GM10248 (cell line): ENCODE measurements around the gene TCF12.

ENCODE experiments used
- CTCF ChIA-PET: fragments of 300-600 bp; sonication (Branson Sonifier 250); formaldehyde crosslinking; extraction: SDS; loops from one replicate; lab custom pipeline; 2021; ENCODE audit warnings: antibody characterized with exemption; lab: Yijun Ruan, JAX
- POLR2A ChIA-PET: fragments of 350-650 bp; sonication (Branson Sonifier 250); formaldehyde crosslinking; extraction: SDS; loops from one replicate; lab custom pipeline; 2020; ENCODE audit warnings: antibody characterized with exemption; lab: Yijun Ruan, JAX
- DNase-seq: peaks from one replicate; pipeline ENCODE4 v3.0.0; 2012; ENCODE audit errors: extremely low spot score
- TF ChIP-seq, protein P1 (sequence below): IDR thresholded peaks from 2 replicates; pipeline ENCODE4 v1.5.1; 2012; ENCODE audit warnings: mild to moderate bottlenecking, low read depth; ENCODE audit errors: extremely low read depth, missing control alignments, control extremely low read depth

Gene TCF12

DNA sequence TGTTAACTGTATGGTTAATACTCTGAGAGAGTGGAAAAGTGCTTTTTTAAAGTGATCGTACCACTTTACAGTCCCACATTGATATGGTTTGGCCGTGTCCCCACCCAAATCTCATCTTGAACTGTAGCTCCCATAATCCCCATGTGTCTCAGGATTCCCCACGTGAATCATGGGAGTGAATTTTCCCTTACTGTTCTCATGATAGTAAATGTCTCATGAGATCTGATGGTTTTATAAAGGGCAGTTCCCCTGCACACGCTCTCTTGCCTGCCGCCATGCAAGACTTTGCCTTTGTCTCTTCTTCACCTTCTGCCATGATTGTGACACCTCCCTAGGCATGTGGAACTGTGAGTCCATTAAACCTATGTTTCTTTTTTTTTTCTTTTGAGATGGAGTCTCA is 109.2 kb downstream of the TCF12 start:
- ChIA-PET POLR2A (no interaction called here), CTCF (no interaction called here)
- TF ChIP-seq, protein P1, sequence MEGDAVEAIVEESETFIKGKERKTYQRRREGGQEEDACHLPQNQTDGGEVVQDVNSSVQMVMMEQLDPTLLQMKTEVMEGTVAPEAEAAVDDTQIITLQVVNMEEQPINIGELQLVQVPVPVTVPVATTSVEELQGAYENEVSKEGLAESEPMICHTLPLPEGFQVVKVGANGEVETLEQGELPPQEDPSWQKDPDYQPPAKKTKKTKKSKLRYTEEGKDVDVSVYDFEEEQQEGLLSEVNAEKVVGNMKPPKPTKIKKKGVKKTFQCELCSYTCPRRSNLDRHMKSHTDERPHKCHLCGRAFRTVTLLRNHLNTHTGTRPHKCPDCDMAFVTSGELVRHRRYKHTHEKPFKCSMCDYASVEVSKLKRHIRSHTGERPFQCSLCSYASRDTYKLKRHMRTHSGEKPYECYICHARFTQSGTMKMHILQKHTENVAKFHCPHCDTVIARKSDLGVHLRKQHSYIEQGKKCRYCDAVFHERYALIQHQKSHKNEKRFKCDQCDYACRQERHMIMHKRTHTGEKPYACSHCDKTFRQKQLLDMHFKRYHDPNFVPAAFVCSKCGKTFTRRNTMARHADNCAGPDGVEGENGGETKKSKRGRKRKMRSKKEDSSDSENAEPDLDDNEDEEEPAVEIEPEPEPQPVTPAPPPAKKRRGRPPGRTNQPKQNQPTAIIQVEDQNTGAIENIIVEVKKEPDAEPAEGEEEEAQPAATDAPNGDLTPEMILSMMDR, result no peak
- DNase-seq, result no peak

DNA sequence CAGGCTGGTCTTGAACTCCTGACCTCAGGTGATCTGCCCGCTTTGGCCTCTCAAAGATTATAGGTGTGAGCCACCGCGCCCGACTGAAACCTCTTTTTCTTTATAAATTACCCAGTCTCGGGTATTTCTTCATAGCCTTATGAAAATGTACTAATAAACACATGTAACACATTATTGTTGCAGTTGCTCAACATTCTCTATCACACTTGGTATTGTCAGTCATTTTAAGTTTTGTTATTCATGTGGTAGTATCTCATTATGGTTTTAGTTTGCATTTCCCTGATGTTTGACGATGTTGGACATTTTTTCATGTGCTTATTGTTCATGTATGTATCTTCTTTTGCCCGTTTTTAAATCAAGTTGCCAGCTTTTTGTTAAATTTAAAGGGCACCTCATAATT is 109.7 kb downstream of the TCF12 start:
- TF ChIP-seq, protein P1, result no peak
- ChIA-PET POLR2A (no interaction called here), CTCF (no interaction called here)
- DNase-seq, result no peak

DNA sequence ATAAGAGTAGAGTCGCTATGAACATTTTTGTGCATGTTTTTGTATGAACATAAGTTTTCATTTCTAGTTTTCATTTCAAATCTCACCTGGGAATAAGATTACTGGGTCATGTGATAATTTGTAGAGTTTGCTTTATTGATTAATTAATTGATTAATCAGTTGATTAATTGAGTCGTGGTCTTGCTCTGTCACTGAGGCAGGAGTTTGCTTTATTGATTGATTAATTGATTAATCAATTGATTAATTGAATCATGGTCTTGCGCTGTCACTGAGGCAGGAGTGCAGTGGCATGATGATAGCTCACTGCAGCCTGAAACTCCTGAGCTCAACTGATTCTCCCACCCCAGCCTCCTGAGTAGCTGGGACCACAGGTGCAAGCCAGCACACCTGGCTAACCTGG is 111.6 kb downstream of the TCF12 start:
- TF ChIP-seq, protein P1, result no peak
- DNase-seq, result no peak
- ChIA-PET POLR2A (no interaction called here), CTCF (interaction anchor here (0.9 kb wide), 1 partner anchor 24 kb away, joined by 3 read pairs; no protein-coding TSS in a partner anchor)

DNA sequence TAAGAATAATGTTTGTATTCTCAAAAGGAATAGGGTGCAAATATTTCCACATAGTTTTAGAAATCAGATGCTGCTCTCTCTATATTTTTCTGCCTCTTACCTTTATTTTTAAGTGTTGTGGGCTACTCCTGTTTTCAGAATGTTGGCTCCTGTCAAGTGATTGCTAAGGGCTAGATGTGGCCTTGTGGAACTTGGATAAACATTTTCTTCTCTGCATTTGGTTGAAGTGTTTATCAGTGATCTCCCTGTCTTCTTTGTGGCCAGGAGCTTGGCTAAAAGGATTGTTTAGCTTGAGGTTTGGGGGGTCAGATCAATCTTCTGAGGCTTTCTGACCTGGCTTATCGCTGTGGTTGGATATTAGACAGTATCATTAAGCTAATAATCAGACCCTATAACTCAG is 112.6 kb downstream of the TCF12 start:
- ChIA-PET POLR2A (interaction anchor here (0.5 kb wide), 1 partner anchor 572 kb away, joined by 3 read pairs; no protein-coding TSS in a partner anchor), CTCF (interaction anchor here (0.8 to 2.6 kb wide), 6 partner anchors 11 to 540 kb away, joined by 3 to 8 read pairs (median 3); no protein-coding TSS in a partner anchor)
- DNase-seq, result no peak
- TF ChIP-seq, protein P1, result no peak

GRCh38 chr15:57031605-57032004 is 113.2 kb downstream of the TCF12 start:
- DNase-seq, result peak; percentile 13
- POLR2A ChIA-PET, result no interaction called here
- CTCF ChIA-PET, result interaction anchor here (0.7 to 2.6 kb wide), 7 partner anchors 11 to 541 kb away, joined by 3 to 8 read pairs (median 3); no protein-coding TSS in a partner anchor
- TF ChIP-seq, protein P1, result no peak

DNA sequence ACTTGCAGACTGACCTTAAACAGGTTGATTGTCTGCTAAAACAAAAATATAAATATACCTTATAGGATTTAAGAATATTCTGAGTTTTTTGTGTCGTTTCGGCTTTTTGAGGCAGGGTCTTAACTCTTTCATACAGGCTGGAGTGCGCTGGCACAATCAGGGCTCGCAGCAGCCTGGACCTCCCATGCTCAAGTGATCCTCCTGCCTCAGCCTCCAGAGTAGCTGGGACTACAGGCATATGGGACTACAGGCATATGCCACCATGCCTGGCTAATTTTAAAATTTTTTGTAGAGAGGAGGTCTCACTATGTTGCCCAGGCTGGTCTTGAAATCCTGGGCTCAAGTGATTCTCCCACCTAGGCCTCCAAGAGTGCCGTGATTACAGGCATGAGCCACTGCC is 113.9 kb downstream of the TCF12 start:
- TF ChIP-seq, protein P1, result no peak
- POLR2A ChIA-PET, result no interaction called here
- no peak for DNase-seq
- CTCF ChIA-PET, result interaction anchor here (1.6 to 2.6 kb wide), 2 partner anchors 12 to 14 kb away, joined by 5 to 8 read pairs; no protein-coding TSS in a partner anchor
